22Rv1 (cell line): ENCODE measurements around the gene COL4A2.

Experiments used
- ZFX ChIP-seq: fragments of 450-650 bp; IDR thresholded peaks from 2 replicates; pipeline ENCODE4 v1.6.1; 2017; ENCODE audit warnings: antibody characterized with exemption, borderline replicate concordance
- TF ChIP-seq, protein P1 (sequence below): fragments of 450-650 bp; IDR thresholded peaks from 2 replicates; pipeline ENCODE4 v1.5.1; 2017; ENCODE audit warnings: mild to moderate bottlenecking

DNA sequence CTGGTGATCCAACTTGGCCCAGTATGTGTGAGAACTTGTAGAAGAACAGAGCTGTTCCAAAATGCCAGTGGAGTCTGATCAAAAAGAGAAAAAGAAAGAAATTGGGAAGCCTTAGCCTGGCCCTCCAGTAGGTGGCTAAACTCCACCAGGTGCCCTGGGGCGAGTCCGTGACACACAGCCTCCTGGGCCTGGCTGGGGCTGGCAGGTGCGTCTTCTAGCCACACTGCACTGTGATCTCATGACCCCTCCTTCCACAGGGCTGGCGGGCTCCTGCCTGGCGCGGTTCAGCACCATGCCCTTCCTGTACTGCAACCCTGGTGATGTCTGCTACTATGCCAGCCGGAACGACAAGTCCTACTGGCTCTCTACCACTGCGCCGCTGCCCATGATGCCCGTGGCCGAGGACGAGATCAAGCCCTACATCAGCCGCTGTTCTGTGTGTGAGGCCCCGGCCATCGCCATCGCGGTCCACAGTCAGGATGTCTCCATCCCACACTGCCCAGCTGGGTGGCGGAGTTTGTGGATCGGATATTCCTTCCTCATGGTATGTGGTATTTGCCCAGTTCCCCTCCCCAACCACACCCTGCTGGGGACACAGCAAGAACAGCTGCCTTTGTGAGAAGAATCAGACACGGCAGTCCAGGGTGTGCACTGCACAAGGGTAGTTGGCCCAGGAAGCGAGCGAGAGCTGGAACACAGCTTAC lies 200.7 kb downstream of the COL4A2 start:
- TF ChIP-seq, protein P1, sequence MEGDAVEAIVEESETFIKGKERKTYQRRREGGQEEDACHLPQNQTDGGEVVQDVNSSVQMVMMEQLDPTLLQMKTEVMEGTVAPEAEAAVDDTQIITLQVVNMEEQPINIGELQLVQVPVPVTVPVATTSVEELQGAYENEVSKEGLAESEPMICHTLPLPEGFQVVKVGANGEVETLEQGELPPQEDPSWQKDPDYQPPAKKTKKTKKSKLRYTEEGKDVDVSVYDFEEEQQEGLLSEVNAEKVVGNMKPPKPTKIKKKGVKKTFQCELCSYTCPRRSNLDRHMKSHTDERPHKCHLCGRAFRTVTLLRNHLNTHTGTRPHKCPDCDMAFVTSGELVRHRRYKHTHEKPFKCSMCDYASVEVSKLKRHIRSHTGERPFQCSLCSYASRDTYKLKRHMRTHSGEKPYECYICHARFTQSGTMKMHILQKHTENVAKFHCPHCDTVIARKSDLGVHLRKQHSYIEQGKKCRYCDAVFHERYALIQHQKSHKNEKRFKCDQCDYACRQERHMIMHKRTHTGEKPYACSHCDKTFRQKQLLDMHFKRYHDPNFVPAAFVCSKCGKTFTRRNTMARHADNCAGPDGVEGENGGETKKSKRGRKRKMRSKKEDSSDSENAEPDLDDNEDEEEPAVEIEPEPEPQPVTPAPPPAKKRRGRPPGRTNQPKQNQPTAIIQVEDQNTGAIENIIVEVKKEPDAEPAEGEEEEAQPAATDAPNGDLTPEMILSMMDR = peak; percentile 64
- TF ChIP-seq ZFX = no peak
